ENCODE data around the gene RUNX1. TPM values are rescaled to one million over a fixed set of nuclear protein-coding genes. Genes with fewer than 3 reads are reported as not detected.

RUNX1 gene
- total RNA-seq, 1 donor from 2014 or later, result 0.41 TPM

- DNase-seq (ENCODE audit: low spot score in 2 of 2) (no peak), FAIRE-seq (no peak)
Observed at GRCh38 chr21:34874684-34875513, 174.2 kb downstream of the RUNX1 start.

- DNase-seq (ENCODE audit: low spot score in 2 of 2), result no peak
- FAIRE-seq, result no peak
Observed at GRCh38 chr21:34871026-34871908, 177.8 kb downstream of the RUNX1 start.

- FAIRE-seq, result no peak
- DNase-seq (ENCODE audit: low spot score in 2 of 2), result no peak
Observed at GRCh38 chr21:34870246-34870645, 178.9 kb downstream of the RUNX1 start.

GRCh38 chr21:34869545-34869944 is 179.6 kb downstream of the RUNX1 start:
- FAIRE-seq, result no peak

GRCh38 chr21:34867785-34868184 is 181.3 kb downstream of the RUNX1 start:
- no peak for DNase-seq (ENCODE audit: low spot score in 2 of 2)
- FAIRE-seq, result no peak

More at GRCh38 chr21:34869545-34869944, 179.6 kb downstream of the RUNX1 start:
- no peak for DNase-seq (ENCODE audit: low spot score in 2 of 2)

GRCh38 chr21:34865400-34866241 is 183.5 kb downstream of the RUNX1 start:
- DNase-seq (ENCODE audit: low spot score in 2 of 2) (no peak), FAIRE-seq (no peak)

- FAIRE-seq (no peak), DNase-seq (ENCODE audit: low spot score in 2 of 2) (no peak)
Observed at GRCh38 chr21:34864370-34865149, 184.5 kb downstream of the RUNX1 start.

- no peak for DNase-seq (ENCODE audit: low spot score in 2 of 2)
- FAIRE-seq, result no peak
Observed at GRCh38 chr21:34862951-34863350, 186.2 kb downstream of the RUNX1 start.

- DNase-seq (ENCODE audit: low spot score in 2 of 2) (no peak), FAIRE-seq (no peak)
Observed at GRCh38 chr21:34861258-34861657, 187.8 kb downstream of the RUNX1 start.

GRCh38 chr21:34859976-34860653 is 189.0 kb downstream of the RUNX1 start:
- FAIRE-seq (no peak), DNase-seq (ENCODE audit: low spot score in 2 of 2) (no peak)

GRCh38 chr21:34858559-34858958 is 190.5 kb downstream of the RUNX1 start:
- FAIRE-seq (no peak), DNase-seq (ENCODE audit: low spot score in 2 of 2) (no peak)

- no peak for FAIRE-seq
- DNase-seq (ENCODE audit: low spot score in 2 of 2), result no peak
Observed at GRCh38 chr21:34857874-34858273, 191.2 kb downstream of the RUNX1 start.

- FAIRE-seq, result no peak
- no peak for DNase-seq (ENCODE audit: low spot score in 2 of 2)
Observed at GRCh38 chr21:34857122-34857713, 191.9 kb downstream of the RUNX1 start.

- FAIRE-seq (no peak), DNase-seq (ENCODE audit: low spot score in 2 of 2) (no peak)
Observed at GRCh38 chr21:34852448-34852847, 196.7 kb downstream of the RUNX1 start.

- no peak for DNase-seq (ENCODE audit: low spot score in 2 of 2)
- no peak for FAIRE-seq
Observed at GRCh38 chr21:34850166-34850690, 198.9 kb downstream of the RUNX1 start.

GRCh38 chr21:34846601-34847112 is 202.4 kb downstream of the RUNX1 start:
- no peak for FAIRE-seq
- no peak for DNase-seq (ENCODE audit: low spot score in 2 of 2)

- FAIRE-seq, result no peak
- no peak for DNase-seq (ENCODE audit: low spot score in 2 of 2)
Observed at GRCh38 chr21:34845521-34846451, 203.3 kb downstream of the RUNX1 start.

Data from frontal cortex (tissue), 4 donors.